ENCODE results near the gene GPSM3. TPM values are rescaled to one million over a fixed set of nuclear protein-coding genes. Genes with fewer than 3 reads are reported as not detected.

The GPSM3 gene
- polyA plus RNA-seq, 4 donors = 6.0 to 31.3 (median 14.0) TPM

- H3K4me1 ChIP-seq (ENCODE audit: control insufficient read depth in 3 of 3, insufficient read depth in 2 of 3, low read depth in 1 of 3, low read length in 2 of 3) = peaks cover 0 to 32% (median 12%) of the 10 kb centered on the region in 3 donors
- H3K9me3 ChIP-seq (ENCODE audit: control insufficient read depth in 2 of 2, insufficient read depth in 1 of 2, low read depth in 1 of 2, low read length in 1 of 2) = no peaks in the 10 kb centered on the region
- DNase-seq (peak; percentile 98 to 99), FAIRE-seq (no peak)
- no peaks in the 10 kb centered on the region for H3K27me3 ChIP-seq (ENCODE audit: control insufficient read depth in 3 of 3, insufficient read depth in 3 of 3, low read length in 3 of 3)
- H3K27ac ChIP-seq (ENCODE audit: low read depth in 1 of 3, low read length in 2 of 3) = peak within 1 kb of the TSS; percentile 92 to 98 (median 95)
- H3K36me3 ChIP-seq (ENCODE audit: control insufficient read depth in 3 of 3, insufficient read depth in 2 of 3, low read depth in 1 of 3, low read length in 3 of 3) = peaks cover 0 to 19% (median 1%) of the 10 kb centered on the region in 3 donors
- H3K4me3 ChIP-seq (ENCODE audit: low read depth in 1 of 3, low read length in 3 of 3) = peak within 1 kb of the TSS; percentile 81 to 94 (median 82)
- 0 to 1% (median 1%) methylated on average over 20 to 27 of the region's 27 CpGs for WGBS, 3 donors
Measured at GRCh38 chr6:32175711-32176475, 16.6 kb downstream of the GPSM3 start, which contains the start of gene AGPAT1. Gene AGPAT1 (minus strand): TSS chr6:32176084. CDS start chr6:32171496, 4,588 bp downstream.

- peaks cover 0 to 24% (median 4%) of the 10 kb centered on the region in 3 donors for H3K36me3 ChIP-seq (ENCODE audit: control insufficient read depth in 3 of 3, insufficient read depth in 2 of 3, low read depth in 1 of 3, low read length in 3 of 3)
- H3K27me3 ChIP-seq (ENCODE audit: control insufficient read depth in 3 of 3, insufficient read depth in 3 of 3, low read length in 3 of 3) = no peaks in the 10 kb centered on the region
- 6 to 20% (median 9%) methylated on average over 2 of the region's 2 CpGs for WGBS, 3 donors
- H3K27ac ChIP-seq (ENCODE audit: low read depth in 1 of 3, low read length in 2 of 3) = peak overlapping the region; percentile 35 to 81 (median 41)
- H3K4me1 ChIP-seq (ENCODE audit: control insufficient read depth in 3 of 3, insufficient read depth in 2 of 3, low read depth in 1 of 3, low read length in 2 of 3) = peaks cover 0 to 32% (median 12%) of the 10 kb centered on the region in 3 donors
- FAIRE-seq = no peak
- H3K9me3 ChIP-seq (ENCODE audit: control insufficient read depth in 2 of 2, insufficient read depth in 1 of 2, low read depth in 1 of 2, low read length in 1 of 2) = no peaks in the 10 kb centered on the region
- DNase-seq = no peak
- H3K4me3 ChIP-seq (ENCODE audit: low read depth in 1 of 3, low read length in 3 of 3) = peak overlapping the region; percentile 81 to 94 (median 82)
Measured at GRCh38 chr6:32175322-32175710, 17.1 kb downstream of the GPSM3 start.

- WGBS, 3 donors = 85 to 91% (median 87%) methylated on average over 1 of the region's 1 CpG
- H3K4me3 ChIP-seq (ENCODE audit: low read depth in 1 of 3, low read length in 3 of 3) = no peak overlapping the region
- no peak for DNase-seq
- peaks cover 0 to 35% (median 11%) of the 10 kb centered on the region in 3 donors for H3K4me1 ChIP-seq (ENCODE audit: control insufficient read depth in 3 of 3, insufficient read depth in 2 of 3, low read depth in 1 of 3, low read length in 2 of 3)
- no peaks in the 10 kb centered on the region for H3K27me3 ChIP-seq (ENCODE audit: control insufficient read depth in 3 of 3, insufficient read depth in 3 of 3, low read length in 3 of 3)
- no peak for FAIRE-seq
- H3K27ac ChIP-seq (ENCODE audit: low read depth in 1 of 3, low read length in 2 of 3) = no peak overlapping the region
- no peaks in the 10 kb centered on the region for H3K9me3 ChIP-seq (ENCODE audit: control insufficient read depth in 2 of 2, insufficient read depth in 1 of 2, low read depth in 1 of 2, low read length in 1 of 2)
- peaks cover 0 to 24% (median 4%) of the 10 kb centered on the region in 3 donors for H3K36me3 ChIP-seq (ENCODE audit: control insufficient read depth in 3 of 3, insufficient read depth in 2 of 3, low read depth in 1 of 3, low read length in 3 of 3)
Measured at GRCh38 chr6:32174416-32174815, 18.0 kb downstream of the GPSM3 start.

GRCh38 chr6:32173051-32173727 lies 19.3 kb downstream of the GPSM3 start:
- H3K4me1 ChIP-seq (ENCODE audit: control insufficient read depth in 3 of 3, insufficient read depth in 2 of 3, low read depth in 1 of 3, low read length in 2 of 3) = peaks cover 0 to 46% (median 7%) of the 10 kb centered on the region in 3 donors
- H3K27me3 ChIP-seq (ENCODE audit: control insufficient read depth in 3 of 3, insufficient read depth in 3 of 3, low read length in 3 of 3) = no peaks in the 10 kb centered on the region
- WGBS, 3 donors = 78 to 89% (median 81%) methylated on average over 4 of the region's 4 CpGs
- H3K36me3 ChIP-seq (ENCODE audit: control insufficient read depth in 3 of 3, insufficient read depth in 2 of 3, low read depth in 1 of 3, low read length in 3 of 3) = peaks cover 0 to 36% (median 4%) of the 10 kb centered on the region in 3 donors
- H3K27ac ChIP-seq (ENCODE audit: low read depth in 1 of 3, low read length in 2 of 3) = no peak overlapping the region
- DNase-seq = no peak
- FAIRE-seq = no peak
- H3K4me3 ChIP-seq (ENCODE audit: low read depth in 1 of 3, low read length in 3 of 3) = no peak overlapping the region
- H3K9me3 ChIP-seq (ENCODE audit: control insufficient read depth in 2 of 2, insufficient read depth in 1 of 2, low read depth in 1 of 2, low read length in 1 of 2) = no peaks in the 10 kb centered on the region

- no peaks in the 10 kb centered on the region for H3K9me3 ChIP-seq (ENCODE audit: control insufficient read depth in 2 of 2, insufficient read depth in 1 of 2, low read depth in 1 of 2, low read length in 1 of 2)
- no peaks in the 10 kb centered on the region for H3K27me3 ChIP-seq (ENCODE audit: control insufficient read depth in 3 of 3, insufficient read depth in 3 of 3, low read length in 3 of 3)
- H3K27ac ChIP-seq (ENCODE audit: low read depth in 1 of 3, low read length in 2 of 3) = no peak overlapping the region
- H3K4me1 ChIP-seq (ENCODE audit: control insufficient read depth in 3 of 3, insufficient read depth in 2 of 3, low read depth in 1 of 3, low read length in 2 of 3) = peaks cover 0 to 53% (median 2%) of the 10 kb centered on the region in 3 donors
- no peak for DNase-seq
- peaks cover 2 to 55% (median 4%) of the 10 kb centered on the region in 3 donors for H3K36me3 ChIP-seq (ENCODE audit: control insufficient read depth in 3 of 3, insufficient read depth in 2 of 3, low read depth in 1 of 3, low read length in 3 of 3)
- no peak overlapping the region for H3K4me3 ChIP-seq (ENCODE audit: low read depth in 1 of 3, low read length in 3 of 3)
- no peak for FAIRE-seq
- WGBS, 3 donors = 96 to 98% (median 96%) methylated on average over 6 of the region's 6 CpGs
Measured at GRCh38 chr6:32171234-32171633, 21.2 kb downstream of the GPSM3 start.

GRCh38 chr6:32170294-32170693 lies 22.1 kb downstream of the GPSM3 start:
- H3K27me3 ChIP-seq (ENCODE audit: control insufficient read depth in 3 of 3, insufficient read depth in 3 of 3, low read length in 3 of 3) = no peaks in the 10 kb centered on the region
- H3K4me3 ChIP-seq (ENCODE audit: low read depth in 1 of 3, low read length in 3 of 3) = no peak overlapping the region
- H3K9me3 ChIP-seq (ENCODE audit: control insufficient read depth in 2 of 2, insufficient read depth in 1 of 2, low read depth in 1 of 2, low read length in 1 of 2) = no peaks in the 10 kb centered on the region
- peaks cover 2 to 63% (median 4%) of the 10 kb centered on the region in 3 donors for H3K36me3 ChIP-seq (ENCODE audit: control insufficient read depth in 3 of 3, insufficient read depth in 2 of 3, low read depth in 1 of 3, low read length in 3 of 3)
- 91 to 98% (median 96%) methylated on average over 11 of the region's 11 CpGs for WGBS, 3 donors
- DNase-seq (no peak), FAIRE-seq (no peak)
- no peak overlapping the region for H3K27ac ChIP-seq (ENCODE audit: low read depth in 1 of 3, low read length in 2 of 3)
- H3K4me1 ChIP-seq (ENCODE audit: control insufficient read depth in 3 of 3, insufficient read depth in 2 of 3, low read depth in 1 of 3, low read length in 2 of 3) = peaks cover 0 to 50% (median 0%) of the 10 kb centered on the region in 3 donors

GRCh38 chr6:32168807-32169591 lies 23.4 kb downstream of the GPSM3 start:
- no peak for FAIRE-seq
- no peaks in the 10 kb centered on the region for H3K9me3 ChIP-seq (ENCODE audit: control insufficient read depth in 2 of 2, insufficient read depth in 1 of 2, low read depth in 1 of 2, low read length in 1 of 2)
- no peak for DNase-seq
- WGBS, 3 donors = 83 to 87% (median 87%) methylated on average over 11 of the region's 11 CpGs
- no peak overlapping the region for H3K4me3 ChIP-seq (ENCODE audit: low read depth in 1 of 3, low read length in 3 of 3)
- H3K36me3 ChIP-seq (ENCODE audit: control insufficient read depth in 3 of 3, insufficient read depth in 2 of 3, low read depth in 1 of 3, low read length in 3 of 3) = peaks cover 2 to 73% (median 4%) of the 10 kb centered on the region in 3 donors
- H3K4me1 ChIP-seq (ENCODE audit: control insufficient read depth in 3 of 3, insufficient read depth in 2 of 3, low read depth in 1 of 3, low read length in 2 of 3) = peaks cover 0 to 44% (median 0%) of the 10 kb centered on the region in 3 donors
- H3K27me3 ChIP-seq (ENCODE audit: control insufficient read depth in 3 of 3, insufficient read depth in 3 of 3, low read length in 3 of 3) = no peaks in the 10 kb centered on the region
- peak overlapping the region in 1 of 3 donors; percentile 74 for H3K27ac ChIP-seq (ENCODE audit: low read depth in 1 of 3, low read length in 2 of 3)

GRCh38 chr6:32168350-32168749 lies 24.1 kb downstream of the GPSM3 start:
- peak overlapping the region in 2 of 3 donors; percentile 24 to 74 for H3K27ac ChIP-seq (ENCODE audit: low read depth in 1 of 3, low read length in 2 of 3)
- no peaks in the 10 kb centered on the region for H3K9me3 ChIP-seq (ENCODE audit: control insufficient read depth in 2 of 2, insufficient read depth in 1 of 2, low read depth in 1 of 2, low read length in 1 of 2)
- H3K27me3 ChIP-seq (ENCODE audit: control insufficient read depth in 3 of 3, insufficient read depth in 3 of 3, low read length in 3 of 3) = no peaks in the 10 kb centered on the region
- no peak overlapping the region for H3K4me3 ChIP-seq (ENCODE audit: low read depth in 1 of 3, low read length in 3 of 3)
- DNase-seq (no peak), FAIRE-seq (no peak)
- WGBS, 3 donors = 51 to 68% (median 59%) methylated on average over 2 of the region's 2 CpGs
- H3K36me3 ChIP-seq (ENCODE audit: control insufficient read depth in 3 of 3, insufficient read depth in 2 of 3, low read depth in 1 of 3, low read length in 3 of 3) = peaks cover 2 to 77% (median 4%) of the 10 kb centered on the region in 3 donors
- peaks cover 0 to 44% (median 0%) of the 10 kb centered on the region in 3 donors for H3K4me1 ChIP-seq (ENCODE audit: control insufficient read depth in 3 of 3, insufficient read depth in 2 of 3, low read depth in 1 of 3, low read length in 2 of 3)

All from small intestine (tissue), 7 donors.